ENCODE measurements around the gene ALG11. TPM values are rescaled to one million over a fixed set of nuclear protein-coding genes. Genes with fewer than 3 reads are reported as not detected.
A peak's percentile ranks its signal among the peaks of the same experiment; 100 is the strongest.

Gene ALG11
- total RNA-seq, 1 donor from 2014 or later = 46.4 TPM

DNA sequence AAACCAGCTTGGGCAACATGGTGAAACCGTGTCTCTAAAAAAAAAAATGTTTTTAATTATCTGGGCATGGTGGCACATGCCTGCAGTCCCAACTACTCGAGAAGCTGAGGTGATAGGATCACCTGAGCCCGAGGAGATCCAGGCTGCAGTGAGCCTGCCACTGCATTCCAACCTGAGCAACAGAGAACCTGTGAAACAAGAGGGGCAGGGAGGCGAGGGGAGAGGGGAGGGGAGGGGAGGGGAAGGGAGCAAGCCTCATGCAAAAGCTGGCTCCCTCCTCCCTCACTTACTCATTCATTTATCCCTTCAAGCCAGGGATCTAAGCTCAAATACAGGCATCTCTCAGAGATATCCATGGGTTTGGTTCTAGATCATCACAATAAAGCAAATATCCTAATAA lies 9.8 kb upstream of the ALG11 start:
- Mint-ChIP-seq H3K9me3 (ENCODE audit: unreplicated experiment) (peaks cover 6% of the 10 kb centered on the region), H3K4me1 (ENCODE audit: low read depth, unreplicated experiment) (peaks cover 28% of the 10 kb centered on the region), H3K4me3 (ENCODE audit: unreplicated experiment) (no peak overlapping the region), H3K36me3 (ENCODE audit: unreplicated experiment) (no peaks in the 10 kb centered on the region), H3K27me3 (ENCODE audit: unreplicated experiment) (peaks cover 3% of the 10 kb centered on the region), H3K27ac (ENCODE audit: unreplicated experiment) (no peak overlapping the region)
- no peak for DNase-seq
- TF ChIP-seq, protein P1, sequence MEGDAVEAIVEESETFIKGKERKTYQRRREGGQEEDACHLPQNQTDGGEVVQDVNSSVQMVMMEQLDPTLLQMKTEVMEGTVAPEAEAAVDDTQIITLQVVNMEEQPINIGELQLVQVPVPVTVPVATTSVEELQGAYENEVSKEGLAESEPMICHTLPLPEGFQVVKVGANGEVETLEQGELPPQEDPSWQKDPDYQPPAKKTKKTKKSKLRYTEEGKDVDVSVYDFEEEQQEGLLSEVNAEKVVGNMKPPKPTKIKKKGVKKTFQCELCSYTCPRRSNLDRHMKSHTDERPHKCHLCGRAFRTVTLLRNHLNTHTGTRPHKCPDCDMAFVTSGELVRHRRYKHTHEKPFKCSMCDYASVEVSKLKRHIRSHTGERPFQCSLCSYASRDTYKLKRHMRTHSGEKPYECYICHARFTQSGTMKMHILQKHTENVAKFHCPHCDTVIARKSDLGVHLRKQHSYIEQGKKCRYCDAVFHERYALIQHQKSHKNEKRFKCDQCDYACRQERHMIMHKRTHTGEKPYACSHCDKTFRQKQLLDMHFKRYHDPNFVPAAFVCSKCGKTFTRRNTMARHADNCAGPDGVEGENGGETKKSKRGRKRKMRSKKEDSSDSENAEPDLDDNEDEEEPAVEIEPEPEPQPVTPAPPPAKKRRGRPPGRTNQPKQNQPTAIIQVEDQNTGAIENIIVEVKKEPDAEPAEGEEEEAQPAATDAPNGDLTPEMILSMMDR (IDR thresholded peaks at IDR 0.05; ENCODE audit: partially characterized antibody, unreplicated experiment) = no peak

DNA sequence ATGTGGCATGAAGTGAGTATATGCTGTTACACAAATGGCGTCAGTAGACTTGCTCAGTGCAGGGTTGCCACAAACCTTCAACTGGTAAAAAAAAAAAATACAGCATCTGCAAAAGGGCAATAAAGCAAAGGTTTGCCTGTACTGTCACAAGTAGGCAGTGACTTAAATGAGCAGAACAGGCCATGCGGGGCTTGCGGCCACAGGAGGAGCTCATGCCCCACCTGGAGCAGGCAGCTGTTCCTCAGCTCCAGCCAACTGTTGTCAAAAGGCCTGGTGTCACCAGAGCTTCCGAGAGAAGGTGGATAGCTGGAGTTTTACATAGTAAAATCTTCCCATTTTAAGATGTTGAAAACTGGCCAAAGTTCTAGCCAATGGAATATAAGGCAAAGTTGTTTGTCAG lies 8.7 kb upstream of the ALG11 start:
- DNase-seq = no peak
- Mint-ChIP-seq H3K4me3 (ENCODE audit: unreplicated experiment) (no peak overlapping the region), H3K36me3 (ENCODE audit: unreplicated experiment) (no peaks in the 10 kb centered on the region), H3K27ac (ENCODE audit: unreplicated experiment) (no peak overlapping the region), H3K4me1 (ENCODE audit: low read depth, unreplicated experiment) (peaks cover 22% of the 10 kb centered on the region), H3K27me3 (ENCODE audit: unreplicated experiment) (peaks cover 3% of the 10 kb centered on the region), H3K9me3 (ENCODE audit: unreplicated experiment) (peaks cover 6% of the 10 kb centered on the region)
- TF ChIP-seq, protein P1 (IDR thresholded peaks at IDR 0.05; ENCODE audit: partially characterized antibody, unreplicated experiment) = no peak

DNA sequence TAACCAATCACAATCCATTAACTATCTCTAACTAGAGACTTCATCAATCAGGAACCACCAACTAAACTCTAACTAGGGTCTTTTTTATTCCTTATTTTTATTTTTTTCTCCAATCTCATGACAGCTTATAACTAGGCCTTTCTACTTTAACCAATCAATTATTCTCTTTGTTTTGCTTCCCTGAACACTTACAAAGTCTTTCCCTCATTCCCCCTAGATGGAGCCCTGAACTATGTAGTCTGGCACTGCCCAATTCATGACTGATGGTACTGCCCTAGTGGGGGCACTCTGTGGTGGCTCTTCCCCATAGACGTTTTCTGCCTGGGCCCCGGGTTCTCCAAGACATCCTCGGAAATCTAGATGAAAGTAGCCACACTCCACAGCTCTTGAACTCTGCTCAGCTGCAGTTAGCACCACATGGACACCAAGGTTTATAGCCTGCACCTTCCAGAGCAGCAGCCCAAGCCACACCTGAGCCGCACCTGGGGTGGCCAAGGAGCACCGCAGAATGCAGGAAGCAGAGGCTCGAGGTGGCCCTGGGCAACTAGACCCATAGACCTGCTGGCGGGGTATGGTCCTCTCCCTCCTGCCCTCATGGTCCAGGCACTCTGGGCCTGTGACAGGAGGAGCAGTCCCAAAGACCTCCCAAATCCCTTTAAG lies 7.6 kb upstream of the ALG11 start:
- DNase-seq = no peak
- Mint-ChIP-seq H3K4me1 (ENCODE audit: low read depth, unreplicated experiment) (peaks cover 11% of the 10 kb centered on the region), H3K4me3 (ENCODE audit: unreplicated experiment) (no peak overlapping the region), H3K9me3 (ENCODE audit: unreplicated experiment) (peaks cover 6% of the 10 kb centered on the region), H3K27me3 (ENCODE audit: unreplicated experiment) (peaks cover 3% of the 10 kb centered on the region), H3K27ac (ENCODE audit: unreplicated experiment) (peak overlapping the region; percentile 44), H3K36me3 (ENCODE audit: unreplicated experiment) (no peaks in the 10 kb centered on the region)
- TF ChIP-seq, protein P1 (IDR thresholded peaks at IDR 0.05; ENCODE audit: partially characterized antibody, unreplicated experiment) = no peak

DNA sequence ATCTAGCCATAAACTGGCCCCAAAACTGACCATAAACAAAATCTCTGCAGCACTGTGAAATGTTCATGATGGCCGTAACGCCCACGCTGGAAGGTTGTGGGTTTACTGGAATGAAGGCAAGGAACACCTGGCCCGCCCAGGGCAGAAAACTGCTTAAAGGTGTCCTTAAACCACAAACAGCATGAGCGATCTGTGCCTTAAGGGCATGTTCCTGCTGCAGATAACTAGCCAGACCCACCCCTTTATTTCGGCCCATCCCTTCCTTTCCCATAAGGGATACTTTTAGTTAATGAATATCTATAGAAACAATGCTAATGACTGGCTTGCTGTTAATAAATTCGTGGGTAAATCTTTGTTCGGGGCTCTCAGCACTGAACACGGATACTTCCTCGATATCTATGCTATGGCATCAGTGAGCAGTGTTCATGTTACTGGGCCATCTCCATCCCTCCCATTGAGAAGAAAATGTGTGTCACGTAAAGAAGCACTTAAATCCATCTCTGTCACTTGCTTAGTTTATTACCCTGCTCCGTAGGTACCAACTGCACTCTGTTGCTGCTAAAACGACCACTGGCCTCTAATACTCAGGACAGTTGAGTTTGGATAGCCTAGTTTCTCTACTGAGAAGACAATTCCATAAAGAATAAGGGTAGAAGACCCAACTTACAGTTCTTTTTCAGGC lies 6.2 kb upstream of the ALG11 start:
- H3K27me3 Mint-ChIP-seq (ENCODE audit: unreplicated experiment) = peaks cover 4% of the 10 kb centered on the region
- no peaks in the 10 kb centered on the region for H3K36me3 Mint-ChIP-seq (ENCODE audit: unreplicated experiment)
- H3K9me3 Mint-ChIP-seq (ENCODE audit: unreplicated experiment) = peaks cover 6% of the 10 kb centered on the region
- peaks cover 6% of the 10 kb centered on the region for H3K4me1 Mint-ChIP-seq (ENCODE audit: low read depth, unreplicated experiment)
- TF ChIP-seq, protein P1 (IDR thresholded peaks at IDR 0.05; ENCODE audit: partially characterized antibody, unreplicated experiment) = no peak
- H3K4me3 Mint-ChIP-seq (ENCODE audit: unreplicated experiment) = no peak overlapping the region
- no peak overlapping the region for H3K27ac Mint-ChIP-seq (ENCODE audit: unreplicated experiment)
- DNase-seq = no peak

Measured in glutamatergic neuron (in vitro differentiated cells).